NCI-H2227 (cell line): ENCODE results near the gene MED15.
"Not testable (repeated sequence)": the region's sequence is repeated elsewhere in the genome, so short reads cannot be mapped to it uniquely, and the experiment has no call there.

ENCODE experiments used
- DNase-seq: peaks from one replicate; lab custom pipeline; 2025; ENCODE audit not compliant: unreplicated experiment; lab: John Stamatoyannopoulos, UW

The MED15 gene

GRCh38 chr22:20483771-20484170 is 23.6 kb upstream of the MED15 start:
- no peak for DNase-seq

GRCh38 chr22:20484948-20485683 is 22.3 kb upstream of the MED15 start:
- DNase-seq = no peak

GRCh38 chr22:20486229-20486628 is 21.2 kb upstream of the MED15 start:
- no peak for DNase-seq

GRCh38 chr22:20487715-20488114 is 19.7 kb upstream of the MED15 start:
- DNase-seq = no peak

- no peak for DNase-seq
Measured at GRCh38 chr22:20488946-20489345, 18.5 kb upstream of the MED15 start.

- DNase-seq = no peak
Measured at GRCh38 chr22:20490183-20490940, 17.0 kb upstream of the MED15 start.

GRCh38 chr22:20490941-20491307 is 16.5 kb upstream of the MED15 start:
- DNase-seq = no peak

GRCh38 chr22:20491346-20491745 is 16.1 kb upstream of the MED15 start:
- DNase-seq = no peak

GRCh38 chr22:20494978-20495860 is 12.2 kb upstream of the MED15 start, which contains the start of gene KLHL22:
Gene KLHL22, minus strand, starts transcription at chr22:20495795. Its CDS starts 6,584 bp downstream, at chr22:20489211.
- DNase-seq = peak; percentile 81

- peak; percentile 95 for DNase-seq
Measured at GRCh38 chr22:20495861-20496681, 11.3 kb upstream of the MED15 start.

- no peak for DNase-seq
Measured at GRCh38 chr22:20497426-20497825, 10.0 kb upstream of the MED15 start.

- DNase-seq = no peak
Measured at GRCh38 chr22:20498913-20499312, 8.5 kb upstream of the MED15 start.

GRCh38 chr22:20499769-20500168 is 7.6 kb upstream of the MED15 start:
- no peak for DNase-seq

GRCh38 chr22:20503816-20504215 is 3.6 kb upstream of the MED15 start:
- no peak for DNase-seq

GRCh38 chr22:20504293-20504922 is 3.0 kb upstream of the MED15 start:
- DNase-seq = not testable (repeated sequence)

- no peak for DNase-seq
Measured at GRCh38 chr22:20506543-20507252, 712 bp upstream of the MED15 start.

GRCh38 chr22:20508067-20508755 is 801 bp downstream of the MED15 start:
- peak; percentile 32 for DNase-seq

GRCh38 chr22:20508815-20509271 is 1.4 kb downstream of the MED15 start:
- DNase-seq = no peak
